Osteoblast (primary cell): Measurements from ENCODE around the gene TCERG1L. TPM values are rescaled to one million over a fixed set of nuclear protein-coding genes. Genes with fewer than 3 reads are reported as not detected.

Experiments
- DNase-seq: peaks from one replicate; pipeline ENCODE4 v3.0.0; 2011; ENCODE audit warnings: low spot score, mixed read lengths; ENCODE audit not compliant: insufficient read length; ENCODE audit errors: missing footprints
- H2AFZ ChIP-seq: 2 replicates; pipeline ENCODE4 v1.6.0; 2011; ENCODE audit warnings: mild to moderate bottlenecking, low read length
- H3K27ac ChIP-seq: 2 replicates; pipeline ENCODE4 v1.5.1; 2011; ENCODE audit warnings: mild to moderate bottlenecking, low read depth, low read length, moderate library complexity
- H3K27me3 ChIP-seq: 2 replicates; pipeline ENCODE4 v1.6.0; 2012; ENCODE audit warnings: mild to moderate bottlenecking, control low read depth, inconsistent platforms, low read length, moderate library complexity; ENCODE audit not compliant: insufficient read depth
- H3K36me3 ChIP-seq: 2 replicates; pipeline ENCODE4 v1.5.1; 2011; ENCODE audit warnings: mild to moderate bottlenecking, low read length, control low read depth, moderate library complexity; ENCODE audit not compliant: insufficient read depth
- H3K4me1 ChIP-seq: 2 replicates; pipeline ENCODE4 v1.5.1; 2011; ENCODE audit warnings: mild to moderate bottlenecking, low read length, control low read depth, moderate library complexity; ENCODE audit not compliant: insufficient read depth
- H3K4me2 ChIP-seq: 2 replicates; pipeline ENCODE4 v1.6.0; 2011; ENCODE audit warnings: mild to moderate bottlenecking, low read length; ENCODE audit not compliant: insufficient read depth
- H3K4me3 ChIP-seq: fragments of 200-600 bp; sonication (generic); 3 replicates; pipeline ENCODE4 v1.5.1; 2012; ENCODE audit warnings: mild to moderate bottlenecking, low read length, inconsistent platforms; ENCODE audit not compliant: insufficient read depth
- H3K79me2 ChIP-seq: 2 replicates; pipeline ENCODE4 v1.6.0; 2012; ENCODE audit warnings: mild to moderate bottlenecking, low read length, control low read depth, inconsistent platforms; ENCODE audit not compliant: insufficient read depth
- H3K9me3 ChIP-seq: 2 replicates; pipeline ENCODE4 v1.5.1; 2011; ENCODE audit warnings: low read depth, low read length, control low read depth
- H4K20me1 ChIP-seq: 2 replicates; pipeline ENCODE4 v1.6.0; 2012; ENCODE audit warnings: mild to moderate bottlenecking, low read length, control low read depth; ENCODE audit not compliant: insufficient read depth
- CTCF ChIP-seq: IDR thresholded peaks from 2 replicates; pipeline ENCODE4 v1.5.1; 2011; ENCODE audit warnings: mild to moderate bottlenecking, low read depth, low read length, moderate library complexity; ENCODE audit errors: extremely low read depth
- total RNA-seq: library from RNA; depleted of rRNA; stranded (reverse); fragments of >200 nt; gene quantifications from 2 replicates; pipeline ENCODE4 v1.2.3, GENCODE V29; 2012

Gene TCERG1L
- total RNA-seq, 1 donor, result under 0.01 TPM

GRCh38 chr10:131222986-131223385 lies 88.5 kb downstream of the TCERG1L start:
- H3K9me3 ChIP-seq, result no peaks in the 10 kb centered on the region
- H3K4me3 ChIP-seq, result no peak overlapping the region
- DNase-seq, result no peak

GRCh38 chr10:131221632-131222277 lies 89.8 kb downstream of the TCERG1L start:
- DNase-seq, result peak; percentile 26
- no peak overlapping the region for H3K4me2 ChIP-seq
- peaks cover 2% of the 10 kb centered on the region for H3K9me3 ChIP-seq
- TF ChIP-seq CTCF, result no peak
- no peaks in the 10 kb centered on the region for H3K36me3 ChIP-seq
- no peak overlapping the region for H3K27ac ChIP-seq
- no peak overlapping the region for H3K4me3 ChIP-seq
- no peaks in the 10 kb centered on the region for H3K27me3 ChIP-seq
- no peaks in the 10 kb centered on the region for H3K79me2 ChIP-seq
- no peak overlapping the region for H2AFZ ChIP-seq
- no peaks in the 10 kb centered on the region for H4K20me1 ChIP-seq
- H3K4me1 ChIP-seq, result no peaks in the 10 kb centered on the region

More at GRCh38 chr10:131222986-131223385, 88.5 kb downstream of the TCERG1L start:
- Histone ChIP-seq H2AFZ (no peak overlapping the region), H3K27ac (no peak overlapping the region), H3K4me1 (no peaks in the 10 kb centered on the region), H3K4me2 (no peak overlapping the region), H4K20me1 (no peaks in the 10 kb centered on the region), H3K27me3 (no peaks in the 10 kb centered on the region), H3K36me3 (no peaks in the 10 kb centered on the region), H3K79me2 (no peaks in the 10 kb centered on the region)
- TF ChIP-seq CTCF, result no peak

DNA sequence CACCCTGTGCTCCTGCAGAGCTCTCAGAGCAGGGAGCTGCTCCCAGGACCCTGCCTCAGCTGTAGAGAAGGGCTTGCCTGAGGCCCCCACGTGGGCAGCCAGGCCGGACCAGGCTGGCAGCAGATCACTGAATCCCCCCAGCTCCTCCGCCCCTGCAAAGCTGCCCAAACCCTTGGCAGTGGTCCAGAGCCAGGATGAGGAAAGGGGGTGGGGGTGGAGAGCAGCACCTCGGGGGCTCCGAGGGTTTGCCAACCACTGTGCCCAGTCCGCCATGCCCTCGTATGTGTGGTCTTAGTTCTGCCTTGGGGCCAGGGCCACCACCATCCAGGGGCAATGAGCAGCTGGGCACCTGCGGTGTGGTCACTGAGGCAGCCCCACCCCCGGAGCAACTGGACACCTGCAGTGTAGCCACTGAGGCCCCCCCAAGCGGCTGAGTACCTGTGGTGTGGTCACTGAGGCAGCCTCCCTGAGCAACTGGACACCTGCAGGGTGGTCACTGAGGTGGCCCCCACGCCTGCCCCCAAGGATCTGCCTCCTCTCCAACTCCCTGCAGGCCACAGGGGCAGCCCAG lies 90.8 kb downstream of the TCERG1L start:
- H3K4me3 ChIP-seq, result no peak overlapping the region
- no peaks in the 10 kb centered on the region for H3K79me2 ChIP-seq
- H4K20me1 ChIP-seq, result no peaks in the 10 kb centered on the region
- DNase-seq, result peak; percentile 57
- H3K4me1 ChIP-seq, result no peaks in the 10 kb centered on the region
- TF ChIP-seq CTCF, result no peak
- H3K27ac ChIP-seq, result no peak overlapping the region
- no peak overlapping the region for H3K4me2 ChIP-seq
- H3K9me3 ChIP-seq, result peaks cover 3% of the 10 kb centered on the region
- no peak overlapping the region for H2AFZ ChIP-seq
- no peaks in the 10 kb centered on the region for H3K27me3 ChIP-seq
- H3K36me3 ChIP-seq, result no peaks in the 10 kb centered on the region

DNA sequence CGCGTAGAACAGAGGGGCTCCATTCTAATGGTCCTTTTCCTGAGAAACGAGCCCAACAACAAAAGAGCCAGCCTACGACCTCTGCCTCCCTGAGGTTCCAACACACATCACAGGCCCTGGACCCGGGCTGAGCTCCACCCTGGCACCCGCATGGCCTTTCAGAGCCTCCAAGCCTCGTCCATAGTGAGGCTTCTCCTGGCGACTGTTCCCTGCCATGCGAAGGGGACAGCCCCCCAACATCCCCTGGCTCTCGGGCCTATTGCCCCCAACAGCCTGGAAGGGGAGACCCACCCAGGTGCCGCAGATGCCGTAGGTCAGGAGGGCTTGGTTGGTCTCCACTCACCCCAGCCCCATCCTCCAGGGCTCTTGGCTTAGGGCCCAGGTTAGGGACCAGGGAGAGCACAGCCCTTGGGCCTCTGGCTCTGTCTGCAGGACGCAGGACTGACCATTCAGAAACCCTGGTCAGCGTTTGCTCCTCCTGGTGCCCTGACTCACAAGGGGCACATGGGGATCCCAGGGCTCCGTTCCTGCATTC lies 91.5 kb downstream of the TCERG1L start:
- H3K4me1 ChIP-seq, result no peaks in the 10 kb centered on the region
- H3K27me3 ChIP-seq, result no peaks in the 10 kb centered on the region
- no peaks in the 10 kb centered on the region for H3K36me3 ChIP-seq
- H3K79me2 ChIP-seq, result no peaks in the 10 kb centered on the region
- no peak overlapping the region for H3K4me2 ChIP-seq
- no peaks in the 10 kb centered on the region for H4K20me1 ChIP-seq
- no peak for TF ChIP-seq CTCF
- H3K9me3 ChIP-seq, result peaks cover 3% of the 10 kb centered on the region
- no peak overlapping the region for H2AFZ ChIP-seq
- no peak overlapping the region for H3K27ac ChIP-seq
- peak; percentile 34 for DNase-seq
- no peak overlapping the region for H3K4me3 ChIP-seq
